PC-9 (cell line): ENCODE results near the gene SEC14L6. TPM values are rescaled to one million over a fixed set of nuclear protein-coding genes. Genes with fewer than 3 reads are reported as not detected.

Source experiments
- BruUV-seq: library from RNA; stranded (reverse); fragments of 400-500 nt; replicated peaks from 2 replicates; lab custom pipeline; 2021; lab: Mats Ljungman, UMichigan
- CTCF ChIA-PET: fragments of 300-600 bp; sonication (Branson Sonifier 250); formaldehyde crosslinking; loops from one replicate; lab custom pipeline; 2022; ENCODE audit warnings: antibody characterized with exemption; lab: Charles Lee
- POLR2A ChIA-PET: fragments of 300-600 bp; sonication (Branson Sonifier 250); formaldehyde crosslinking; loops from one replicate; lab custom pipeline; 2022; ENCODE audit warnings: antibody characterized with exemption; ENCODE audit not compliant: unreplicated experiment; lab: Charles Lee
- DNase-seq, 2 experiments: peaks; one replicate each; pipeline versions ENCODE4 v3.0.0 to v3.0.0-alpha.2; 2015 to 2022; ENCODE audit warnings: mixed read lengths in 1 of 2
- H2AFZ ChIP-seq: fragments of 200-600 bp; sonication (generic); 2 replicates; pipeline ENCODE4 v1.8.1; 2017; ENCODE audit warnings: antibody characterized with exemption
- H3F3A ChIP-seq: fragments of 200-600 bp; sonication (generic); 2 replicates; pipeline ENCODE4 v1.8.1; 2017; ENCODE audit warnings: antibody characterized with exemption, mild to moderate bottlenecking, low read depth; ENCODE audit not compliant: insufficient read depth
- H3K27ac ChIP-seq: fragments of 200-600 bp; sonication (generic); 2 replicates; pipeline ENCODE4 v1.6.1; 2016; ENCODE audit warnings: mixed run types
- H3K27me3 ChIP-seq: fragments of 200-600 bp; sonication (generic); 2 replicates; pipeline ENCODE4 v1.6.1; 2016; ENCODE audit warnings: low read depth, mixed run types; ENCODE audit not compliant: insufficient read depth
- H3K36me3 ChIP-seq: fragments of 200-600 bp; sonication (generic); 2 replicates; pipeline ENCODE4 v1.6.1; 2016; ENCODE audit warnings: low read depth, mixed run types
- H3K4me1 ChIP-seq: fragments of 200-600 bp; sonication (generic); replicated peaks from 2 replicates; pipeline ENCODE4 v1.6.1; 2016; ENCODE audit warnings: mixed run types; ENCODE audit not compliant: insufficient read depth
- H3K4me2 ChIP-seq: fragments of 200-600 bp; sonication (generic); 2 replicates; pipeline ENCODE4 v1.6.1; 2017; ENCODE audit warnings: mixed run types
- H3K4me3 ChIP-seq: fragments of 200-600 bp; sonication (generic); 2 replicates; pipeline ENCODE4 v1.6.1; 2016; ENCODE audit warnings: mixed run types
- H3K79me2 ChIP-seq: fragments of 200-600 bp; sonication (generic); 2 replicates; pipeline ENCODE4 v1.6.1; 2017; ENCODE audit warnings: low read depth, mixed run types
- H3K9me2 ChIP-seq: fragments of 200-600 bp; sonication (generic); 2 replicates; pipeline ENCODE4 v1.8.1; 2017; ENCODE audit warnings: mild to moderate bottlenecking; ENCODE audit not compliant: insufficient read depth
- H3K9me3 ChIP-seq: fragments of 200-600 bp; sonication (generic); 2 replicates; pipeline ENCODE4 v1.8.1; 2016; ENCODE audit warnings: low read depth; ENCODE audit not compliant: insufficient read depth
- H4K20me1 ChIP-seq: fragments of 200-600 bp; sonication (generic); 2 replicates; pipeline ENCODE4 v1.8.1; 2017; ENCODE audit not compliant: insufficient read depth
- EZH2 ChIP-seq: fragments of 200-600 bp; sonication (generic); IDR thresholded peaks from 2 replicates; pipeline ENCODE4 v1.8.0; 2017; ENCODE audit warnings: antibody characterized with exemption, low read depth
- intact Hi-C: fragments of 100-400 bp; cut with micrococcal nuclease; formaldehyde crosslinking; loops from one replicate; pipeline ENCODE4 v1.10.0; 2022; ENCODE audit not compliant: unreplicated experiment
- total RNA-seq: library from RNA; stranded (reverse); gene quantifications from 2 replicates; pipeline ENCODE4 v1.2.3, GENCODE V29; 2021
- TF ChIP-seq, protein P1 (sequence below): fragments of 200-600 bp; sonication (generic); conservative IDR thresholded peaks from 2 replicates; pipeline ENCODE4 v1.6.1; 2017; ENCODE audit warnings: mixed run types, antibody characterized with exemption, mild to moderate bottlenecking, moderate library complexity

Gene SEC14L6
- total RNA-seq, 1 experiment from 2014 or later: 0.31 TPM

DNA sequence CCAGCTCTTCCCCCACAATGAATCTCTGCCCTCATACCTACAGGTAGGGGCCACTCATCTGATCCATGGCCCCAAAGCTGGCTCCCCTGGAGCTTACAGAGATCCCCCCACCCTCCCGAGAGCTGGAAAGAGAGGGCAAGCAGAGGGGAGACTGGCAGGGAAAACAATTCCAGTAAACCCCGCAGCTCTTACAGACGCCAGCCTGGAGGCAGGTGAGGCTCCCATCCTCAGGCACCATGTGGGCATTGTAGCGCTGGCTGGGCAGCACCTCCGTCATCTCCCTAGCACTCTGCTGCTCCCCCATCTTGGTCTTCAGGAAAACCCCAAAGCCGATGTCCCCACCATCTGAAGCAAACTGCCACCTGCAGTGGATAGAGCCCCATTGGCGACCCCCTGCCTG lies 55.2 kb downstream of the SEC14L6 start:
- Histone ChIP-seq H3F3A (no peaks in the 10 kb centered on the region), H3K4me3 (no peak overlapping the region), H3K27ac (no peak overlapping the region), H2AFZ (no peak overlapping the region), H3K4me2 (no peak overlapping the region), H3K4me1 (no peaks in the 10 kb centered on the region), H3K27me3 (peaks cover 6% of the 10 kb centered on the region; the same call in 1 of the 2 replicates), H3K79me2 (no peaks in the 10 kb centered on the region), H3K36me3 (no peaks in the 10 kb centered on the region), H3K9me3 (no peaks in the 10 kb centered on the region), H4K20me1 (no peaks in the 10 kb centered on the region), H3K9me2 (no peaks in the 10 kb centered on the region)
- no peak for DNase-seq
- CTCF ChIA-PET: interaction anchor here (0.6 kb wide), 1 partner anchor 1028 kb away, joined by 6 read pairs; no protein-coding TSS in a partner anchor
- BruUV-seq: no TSS peak
- TF ChIP-seq, protein P1, sequence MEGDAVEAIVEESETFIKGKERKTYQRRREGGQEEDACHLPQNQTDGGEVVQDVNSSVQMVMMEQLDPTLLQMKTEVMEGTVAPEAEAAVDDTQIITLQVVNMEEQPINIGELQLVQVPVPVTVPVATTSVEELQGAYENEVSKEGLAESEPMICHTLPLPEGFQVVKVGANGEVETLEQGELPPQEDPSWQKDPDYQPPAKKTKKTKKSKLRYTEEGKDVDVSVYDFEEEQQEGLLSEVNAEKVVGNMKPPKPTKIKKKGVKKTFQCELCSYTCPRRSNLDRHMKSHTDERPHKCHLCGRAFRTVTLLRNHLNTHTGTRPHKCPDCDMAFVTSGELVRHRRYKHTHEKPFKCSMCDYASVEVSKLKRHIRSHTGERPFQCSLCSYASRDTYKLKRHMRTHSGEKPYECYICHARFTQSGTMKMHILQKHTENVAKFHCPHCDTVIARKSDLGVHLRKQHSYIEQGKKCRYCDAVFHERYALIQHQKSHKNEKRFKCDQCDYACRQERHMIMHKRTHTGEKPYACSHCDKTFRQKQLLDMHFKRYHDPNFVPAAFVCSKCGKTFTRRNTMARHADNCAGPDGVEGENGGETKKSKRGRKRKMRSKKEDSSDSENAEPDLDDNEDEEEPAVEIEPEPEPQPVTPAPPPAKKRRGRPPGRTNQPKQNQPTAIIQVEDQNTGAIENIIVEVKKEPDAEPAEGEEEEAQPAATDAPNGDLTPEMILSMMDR: no peak
- TF ChIP-seq EZH2: no peak
- POLR2A ChIA-PET: no interaction called here
- intact Hi-C loops: no loop called here

DNA sequence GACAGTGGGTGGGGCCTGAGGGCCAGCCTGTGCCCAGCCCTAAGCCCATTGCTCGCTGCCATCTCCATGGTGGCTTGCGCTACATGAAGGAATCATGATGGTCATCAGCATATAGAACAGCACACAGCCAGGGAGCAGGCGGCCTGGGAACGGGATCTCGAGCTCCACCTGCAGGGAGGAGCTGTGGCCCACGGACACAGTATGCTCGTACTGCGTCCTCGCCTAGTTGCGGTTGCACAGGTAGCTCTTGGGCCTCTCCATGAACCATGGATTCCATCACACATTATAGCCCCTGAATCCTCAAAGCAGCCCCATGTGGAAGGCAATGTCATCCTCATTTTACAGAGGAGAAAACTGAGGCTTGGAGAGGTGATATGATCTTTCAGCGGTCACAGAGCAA lies 56.1 kb downstream of the SEC14L6 start:
- POLR2A ChIA-PET: no interaction called here
- CTCF ChIA-PET: no interaction called here

DNA sequence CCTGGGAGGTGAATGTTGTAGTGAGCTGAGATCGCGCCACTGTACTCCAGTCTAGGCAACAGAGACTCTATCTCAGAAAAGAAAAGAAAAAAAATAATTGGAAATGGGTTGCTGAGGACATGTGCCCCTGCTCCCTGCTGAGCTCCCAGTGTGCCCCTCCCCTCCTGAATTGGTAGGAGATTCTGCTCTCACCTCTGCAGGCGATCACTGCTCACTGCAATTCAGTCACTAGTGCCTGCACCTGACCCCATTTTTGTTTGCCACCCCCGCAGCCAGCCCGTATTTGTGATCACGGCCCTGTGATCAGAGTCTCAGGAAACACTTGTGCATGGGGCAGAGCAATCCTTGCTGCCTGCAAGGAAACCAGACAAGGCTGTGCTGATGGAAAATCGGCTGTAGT lies 58.4 kb downstream of the SEC14L6 start:
- Histone ChIP-seq H3K27ac (no peak overlapping the region), H3K9me2 (no peaks in the 10 kb centered on the region), H3K36me3 (no peaks in the 10 kb centered on the region), H3K27me3 (peaks cover 1% of the 10 kb centered on the region; the same call in 1 of the 2 replicates), H3K4me1 (no peaks in the 10 kb centered on the region), H3K4me2 (no peak overlapping the region), H3K4me3 (no peak overlapping the region), H4K20me1 (no peaks in the 10 kb centered on the region), H3F3A (no peaks in the 10 kb centered on the region), H3K9me3 (no peaks in the 10 kb centered on the region), H2AFZ (no peak overlapping the region), H3K79me2 (no peaks in the 10 kb centered on the region)
- CTCF ChIA-PET: no interaction called here
- POLR2A ChIA-PET: no interaction called here
- no TSS peak for BruUV-seq
- TF ChIP-seq EZH2: no peak
- TF ChIP-seq, protein P1: no peak
- no peak for DNase-seq
- intact Hi-C loops: no loop called here

More for the DNA sequence above, 56.1 kb downstream of the SEC14L6 start:
- Histone ChIP-seq H2AFZ (no peak overlapping the region), H3K4me1 (no peaks in the 10 kb centered on the region), H3F3A (no peaks in the 10 kb centered on the region), H3K36me3 (no peaks in the 10 kb centered on the region), H3K4me3 (no peak overlapping the region), H3K27me3 (peaks cover 6% of the 10 kb centered on the region; the same call in 1 of the 2 replicates), H4K20me1 (no peaks in the 10 kb centered on the region), H3K79me2 (no peaks in the 10 kb centered on the region), H3K9me2 (no peaks in the 10 kb centered on the region), H3K27ac (no peak overlapping the region), H3K9me3 (no peaks in the 10 kb centered on the region), H3K4me2 (no peak overlapping the region)
- TF ChIP-seq, protein P1: no peak; the same call in 1 of the 2 replicates
- no peak for TF ChIP-seq EZH2
- no TSS peak for BruUV-seq
- no peak for DNase-seq
- intact Hi-C loops: no loop called here
